Coronary artery (tissue), 2 donors: ENCODE data around the gene TEX48.

ENCODE experiments used
- DNase-seq: peaks from one replicate; pipeline ENCODE4 v3.0.0-alpha.2; 2017; ENCODE audit warnings: low spot score
- H3K27ac ChIP-seq, 2 donors: fragments of 200-600 bp; sonication (generic); one replicate each; pipeline ENCODE4 v1.5.1; 2016 to 2019
- H3K4me3 ChIP-seq: fragments of 200-600 bp; sonication (generic); 2 replicates; pipeline ENCODE4 v1.5.1; 2016; ENCODE audit warnings: mild to moderate bottlenecking, moderate library complexity
- TF ChIP-seq, protein P1 (sequence below): fragments of 200-600 bp; sonication (generic); IDR thresholded peaks from one replicate; pipeline ENCODE4 v1.5.1; 2019; ENCODE audit warnings: antibody characterized with exemption

The TEX48 gene

DNA sequence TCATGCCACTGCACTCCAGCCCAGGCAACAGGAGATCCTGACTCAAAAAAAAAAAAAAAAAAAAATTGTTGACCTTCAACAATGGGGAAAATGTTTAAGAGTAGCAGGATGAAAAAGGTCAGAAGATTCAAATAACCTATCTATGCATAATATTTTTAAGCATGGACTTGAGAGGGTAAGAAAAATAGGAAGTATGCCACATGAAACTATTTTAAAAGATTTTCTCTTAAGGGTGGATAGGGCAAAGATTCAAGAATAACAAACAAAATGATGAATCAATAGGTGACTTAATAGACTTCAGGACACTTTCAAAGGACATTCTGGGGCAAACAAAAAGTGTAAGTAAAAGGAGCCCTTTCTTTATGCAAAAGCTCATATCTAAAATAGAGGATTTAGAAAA is 3.2 kb downstream of the TEX48 start:
- DNase-seq = no peak
- TF ChIP-seq, protein P1, sequence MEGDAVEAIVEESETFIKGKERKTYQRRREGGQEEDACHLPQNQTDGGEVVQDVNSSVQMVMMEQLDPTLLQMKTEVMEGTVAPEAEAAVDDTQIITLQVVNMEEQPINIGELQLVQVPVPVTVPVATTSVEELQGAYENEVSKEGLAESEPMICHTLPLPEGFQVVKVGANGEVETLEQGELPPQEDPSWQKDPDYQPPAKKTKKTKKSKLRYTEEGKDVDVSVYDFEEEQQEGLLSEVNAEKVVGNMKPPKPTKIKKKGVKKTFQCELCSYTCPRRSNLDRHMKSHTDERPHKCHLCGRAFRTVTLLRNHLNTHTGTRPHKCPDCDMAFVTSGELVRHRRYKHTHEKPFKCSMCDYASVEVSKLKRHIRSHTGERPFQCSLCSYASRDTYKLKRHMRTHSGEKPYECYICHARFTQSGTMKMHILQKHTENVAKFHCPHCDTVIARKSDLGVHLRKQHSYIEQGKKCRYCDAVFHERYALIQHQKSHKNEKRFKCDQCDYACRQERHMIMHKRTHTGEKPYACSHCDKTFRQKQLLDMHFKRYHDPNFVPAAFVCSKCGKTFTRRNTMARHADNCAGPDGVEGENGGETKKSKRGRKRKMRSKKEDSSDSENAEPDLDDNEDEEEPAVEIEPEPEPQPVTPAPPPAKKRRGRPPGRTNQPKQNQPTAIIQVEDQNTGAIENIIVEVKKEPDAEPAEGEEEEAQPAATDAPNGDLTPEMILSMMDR = no peak
- H3K27ac ChIP-seq = no peak overlapping the region
- H3K4me3 ChIP-seq = no peak overlapping the region

DNA sequence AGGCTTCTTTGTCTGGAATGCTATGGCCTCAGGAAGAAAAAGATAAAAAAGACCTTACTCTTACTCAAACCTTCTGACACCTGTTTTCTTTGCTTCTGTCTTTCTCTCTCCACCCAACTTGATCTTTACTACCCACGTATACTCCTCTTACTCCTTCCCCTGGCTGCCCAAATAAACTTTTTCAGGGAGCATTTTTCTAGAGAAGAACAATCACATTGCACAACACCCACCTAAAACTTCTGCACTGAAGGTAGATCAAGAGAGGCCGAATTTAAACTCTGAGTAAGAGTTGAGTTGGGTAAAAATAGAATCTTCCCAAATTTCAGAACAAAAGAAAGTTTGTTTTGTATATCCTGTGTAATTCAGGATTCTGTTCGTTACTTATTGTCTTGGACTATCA is 3.9 kb downstream of the TEX48 start:
- no peak overlapping the region for H3K4me3 ChIP-seq
- H3K27ac ChIP-seq = no peak overlapping the region
- TF ChIP-seq, protein P1 = no peak
- DNase-seq = no peak

DNA sequence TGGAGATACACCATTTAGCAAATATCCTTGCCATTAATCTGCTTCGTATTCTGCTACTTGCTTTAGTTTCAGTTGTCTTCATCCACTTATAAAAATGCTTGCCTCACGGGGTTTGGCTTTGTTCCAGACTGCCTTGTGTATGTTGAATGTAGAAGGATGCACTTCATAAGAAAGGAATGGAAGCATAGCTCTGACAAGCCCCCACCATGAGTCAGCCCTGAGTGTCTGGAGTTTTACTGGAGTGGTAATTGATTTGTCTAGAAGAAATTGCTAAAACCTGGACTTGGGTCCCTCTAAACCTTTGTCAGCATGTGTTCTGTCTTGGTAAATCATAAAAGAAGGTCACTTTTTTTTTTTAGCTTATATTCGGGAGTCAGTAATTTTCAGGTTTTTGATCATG is 4.6 kb downstream of the TEX48 start:
- TF ChIP-seq, protein P1 = no peak
- Histone ChIP-seq H3K4me3 (no peak overlapping the region), H3K27ac (no peak overlapping the region)
- no peak for DNase-seq

DNA sequence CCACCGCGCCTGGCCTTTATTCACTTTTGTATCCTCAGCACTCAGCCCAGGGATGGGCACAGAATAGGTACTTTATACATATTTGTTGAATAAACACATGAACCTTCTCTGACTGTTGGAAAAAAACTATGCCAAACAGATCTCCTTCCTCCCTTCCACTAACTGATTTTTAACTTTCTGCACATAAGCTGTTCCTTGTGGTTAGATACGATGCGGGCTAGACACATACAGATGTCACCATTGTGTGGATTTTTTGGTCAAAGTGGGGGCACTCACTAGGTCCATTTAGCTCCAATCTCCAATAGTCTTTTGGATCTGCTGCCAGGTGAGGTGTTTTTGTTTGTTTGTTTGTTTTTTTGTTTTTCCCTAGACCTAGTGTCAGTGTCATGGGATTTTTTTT is 5.1 kb downstream of the TEX48 start:
- H3K27ac ChIP-seq = no peak overlapping the region

DNA sequence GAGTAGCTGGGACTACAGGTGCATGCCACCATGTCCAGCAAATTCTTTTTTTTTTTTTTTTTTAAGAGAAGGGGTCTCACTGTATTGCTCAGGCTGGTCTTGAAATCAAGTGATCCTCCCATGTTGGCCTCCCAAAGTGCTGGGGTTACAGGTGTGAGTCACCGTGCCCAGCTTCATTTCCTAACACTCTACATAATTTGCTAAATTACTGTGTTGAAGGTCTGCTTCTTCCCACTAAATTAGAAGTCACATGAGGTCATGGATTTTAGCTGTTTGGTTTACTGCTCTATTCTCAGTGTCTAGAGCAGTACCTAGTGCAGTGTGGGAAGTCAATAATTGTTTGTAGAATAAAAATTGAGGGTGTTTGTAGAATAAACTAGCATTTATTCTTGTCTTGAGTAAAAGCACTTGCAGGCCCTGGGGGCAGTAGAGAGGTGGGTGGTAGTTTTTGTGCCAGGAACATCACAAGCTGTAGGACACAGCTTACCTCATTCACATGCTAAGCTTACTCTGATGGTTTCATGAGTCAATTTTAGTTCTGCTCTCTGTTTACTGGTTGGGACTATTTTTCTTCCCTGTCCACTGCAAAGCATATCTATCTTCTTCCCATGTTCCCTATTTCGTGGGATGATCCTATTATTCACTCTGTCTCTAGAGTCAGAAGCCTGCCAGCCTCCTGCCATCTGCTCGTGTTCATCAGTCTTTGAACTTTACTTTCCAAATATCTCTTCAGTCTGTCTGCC is 7.0 kb downstream of the TEX48 start:
- TF ChIP-seq, protein P1 = no peak
- Histone ChIP-seq H3K4me3 (no peak overlapping the region), H3K27ac (no peak overlapping the region)
- no peak for DNase-seq

More for the DNA sequence above, 5.1 kb downstream of the TEX48 start:
- TF ChIP-seq, protein P1 = no peak
- no peak for DNase-seq
- H3K4me3 ChIP-seq = no peak overlapping the region

DNA sequence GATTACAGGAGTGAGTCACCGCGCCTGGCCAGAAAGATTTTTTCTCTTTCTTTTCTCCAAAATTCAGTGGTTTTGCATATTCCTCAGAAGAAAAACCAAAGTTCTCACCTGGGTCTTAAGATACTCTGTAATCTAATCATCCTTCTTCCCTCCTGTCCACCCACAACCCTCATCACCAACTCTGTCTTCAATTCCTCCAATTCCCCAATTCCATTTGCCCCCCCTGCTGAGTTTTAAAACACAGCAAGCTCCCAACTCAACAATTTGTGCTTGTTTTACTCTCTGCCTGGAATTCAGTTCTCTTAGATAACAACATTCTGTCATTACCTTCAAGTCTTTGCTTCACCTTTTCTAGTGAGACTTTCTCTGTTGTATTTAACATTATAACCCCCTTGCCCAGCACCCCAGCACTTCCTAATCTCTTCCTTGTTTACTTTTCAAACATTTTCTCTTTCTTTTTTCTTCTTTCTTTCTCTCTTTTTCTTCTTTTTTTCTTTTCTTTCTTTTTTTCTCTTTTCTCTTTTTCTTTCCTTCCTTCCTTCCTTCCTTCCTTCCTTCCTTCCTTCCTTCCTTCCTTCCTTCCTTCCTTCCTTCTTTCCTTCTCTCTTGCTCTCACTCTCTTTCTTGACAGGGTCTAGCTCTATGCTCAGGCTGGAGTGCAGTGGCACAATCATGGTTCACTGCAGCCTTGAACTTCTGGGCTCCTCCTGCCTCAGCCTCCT is 7.8 kb downstream of the TEX48 start:
- H3K27ac ChIP-seq = no peak overlapping the region
- no peak for DNase-seq
- TF ChIP-seq, protein P1 = no peak
- H3K4me3 ChIP-seq = no peak overlapping the region

DNA sequence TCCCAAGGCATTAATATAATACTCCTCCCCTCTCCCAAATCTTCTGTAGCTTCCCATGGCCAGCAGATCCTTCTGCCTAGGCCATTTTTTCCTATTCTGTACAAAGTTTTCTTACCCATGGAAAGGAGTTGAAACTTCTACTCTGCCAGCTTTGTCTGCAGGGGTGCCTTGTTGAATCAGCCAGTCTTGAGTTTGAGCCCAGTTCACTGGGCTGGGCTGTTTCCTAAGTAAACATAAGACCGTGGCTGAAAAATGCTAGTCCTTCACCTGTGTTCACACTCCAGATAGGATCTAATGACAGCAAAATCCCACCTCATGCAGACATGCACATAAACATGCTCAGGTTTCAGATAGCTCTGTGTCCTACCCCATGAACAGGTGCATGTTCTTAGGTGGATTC is 10.4 kb downstream of the TEX48 start:
- H3K27ac ChIP-seq = no peak overlapping the region
- H3K4me3 ChIP-seq = no peak overlapping the region
- TF ChIP-seq, protein P1 = no peak
- DNase-seq = no peak
